Activated naive CD4-positive, alpha-beta T cell treated with anti-CD3 and anti-CD28 coated beads, Interleukin-2, amount 10 ng/mL, durations not matched to agents 7 days and 5 days (primary cell): ENCODE measurements around the gene RASGRF1.

Source experiments
- CTCF ChIA-PET: fragments of 350-600 bp; sonication (Branson Sonifier 250); formaldehyde crosslinking; loops from one replicate; lab custom pipeline; 2021; ENCODE audit warnings: antibody characterized with exemption; lab: Charles Lee
- DNase-seq: peaks from one replicate; pipeline ENCODE4 v3.0.0-alpha.2; 2020
- H3K27ac Mint-ChIP-seq: one replicate; pipeline ENCODE4 v1.8.0; 2021; ENCODE audit warnings: mild to moderate bottlenecking, moderate library complexity, mixed read lengths
- H3K27me3 Mint-ChIP-seq: one replicate; pipeline ENCODE4 v1.8.0; 2021; ENCODE audit warnings: mild to moderate bottlenecking, mixed read lengths
- H3K36me3 Mint-ChIP-seq: one replicate; pipeline ENCODE4 v1.8.0; 2021; ENCODE audit warnings: mixed read lengths
- H3K4me1 Mint-ChIP-seq: one replicate; pipeline ENCODE4 v1.8.0; 2021; ENCODE audit warnings: mixed read lengths
- H3K4me3 Mint-ChIP-seq: one replicate; pipeline ENCODE4 v1.8.0; 2021; ENCODE audit warnings: mild to moderate bottlenecking, moderate library complexity, mixed read lengths
- H3K9me3 Mint-ChIP-seq: one replicate; pipeline ENCODE4 v1.8.0; 2021; ENCODE audit warnings: mixed read lengths

Gene RASGRF1

GRCh38 chr15:79068790-79069189 is 21.8 kb downstream of the RASGRF1 start:
- CTCF ChIA-PET, result no interaction called here
- Mint-ChIP-seq H3K9me3 (no peaks in the 10 kb centered on the region), H3K36me3 (no peaks in the 10 kb centered on the region), H3K27me3 (peaks cover 21% of the 10 kb centered on the region), H3K27ac (no peak overlapping the region), H3K4me3 (no peak overlapping the region), H3K4me1 (no peaks in the 10 kb centered on the region)
- DNase-seq, result no peak

DNA sequence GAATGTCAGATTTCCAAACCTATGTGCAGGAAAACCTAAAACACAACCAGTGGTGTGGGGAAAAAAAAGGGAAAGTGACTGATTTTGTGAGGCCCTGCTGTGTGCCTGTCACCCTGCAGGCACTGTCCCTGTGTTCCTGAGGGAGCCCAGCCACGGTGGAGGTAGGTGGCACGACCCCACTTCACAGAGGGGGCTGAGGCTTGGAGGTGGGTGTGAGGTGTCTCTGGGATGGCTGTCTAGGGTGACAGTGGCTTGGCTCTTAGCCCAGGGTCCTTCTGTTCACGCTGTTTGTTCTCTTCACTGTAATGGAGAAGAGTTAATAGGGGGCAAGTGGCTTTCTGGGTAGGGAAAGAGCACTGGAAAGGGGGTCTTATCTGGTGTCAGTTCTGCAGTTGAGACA is 22.6 kb downstream of the RASGRF1 start:
- Mint-ChIP-seq H3K27ac (no peak overlapping the region), H3K9me3 (no peaks in the 10 kb centered on the region), H3K4me3 (no peak overlapping the region), H3K4me1 (no peaks in the 10 kb centered on the region), H3K27me3 (peaks cover 23% of the 10 kb centered on the region), H3K36me3 (no peaks in the 10 kb centered on the region)
- CTCF ChIA-PET, result no interaction called here
- no peak for DNase-seq

DNA sequence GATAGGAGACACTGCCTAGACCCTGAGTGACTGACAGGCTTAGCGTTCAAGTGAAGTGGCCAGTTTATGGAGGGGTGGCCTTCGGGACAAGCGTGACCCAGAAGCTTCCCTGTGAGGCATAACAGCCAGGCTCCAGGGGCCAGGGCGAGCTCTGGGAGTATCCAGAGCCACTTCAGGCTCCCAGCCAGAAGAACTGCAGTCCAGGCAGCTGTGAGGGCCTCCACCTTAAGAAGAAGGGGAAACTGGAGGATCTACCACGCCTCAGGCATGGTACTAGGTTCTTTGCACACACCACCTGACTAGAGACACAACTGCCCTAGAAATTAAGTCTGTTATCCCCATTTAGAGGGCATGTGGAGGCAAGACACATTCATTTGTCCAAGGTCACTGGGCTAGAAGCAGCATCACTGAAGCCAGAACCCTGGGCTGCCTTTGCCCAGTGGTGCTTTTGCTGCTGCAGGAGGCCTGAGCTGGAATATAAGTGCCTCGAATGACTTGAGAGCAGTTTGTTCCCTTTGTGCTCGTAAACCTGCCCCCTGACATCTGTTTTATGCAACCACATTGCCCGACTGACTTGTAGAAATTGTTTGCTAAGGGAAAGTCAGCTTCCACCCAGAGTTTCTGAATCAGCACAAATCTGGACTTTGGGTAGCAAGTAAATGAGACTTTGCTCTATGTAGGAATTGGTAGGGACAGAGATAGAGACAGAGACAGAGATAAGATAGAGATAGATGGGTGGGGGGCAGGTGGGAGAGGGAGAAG is 23.3 kb downstream of the RASGRF1 start:
- Mint-ChIP-seq H3K9me3 (no peaks in the 10 kb centered on the region), H3K27ac (no peak overlapping the region), H3K36me3 (no peaks in the 10 kb centered on the region), H3K27me3 (peaks cover 23% of the 10 kb centered on the region), H3K4me1 (no peaks in the 10 kb centered on the region), H3K4me3 (no peak overlapping the region)
- no peak for DNase-seq
- CTCF ChIA-PET, result no interaction called here

- no peaks in the 10 kb centered on the region for H3K36me3 Mint-ChIP-seq
- no peak overlapping the region for H3K4me3 Mint-ChIP-seq
Observed at GRCh38 chr15:79066391-79067071, 24.0 kb downstream of the RASGRF1 start.

GRCh38 chr15:79065706-79066376 is 24.7 kb downstream of the RASGRF1 start:
- CTCF ChIA-PET, result interaction anchor here (1.6 kb wide), 1 partner anchor 119 kb away, joined by 4 read pairs; no protein-coding TSS in a partner anchor

More at GRCh38 chr15:79066391-79067071, 24.0 kb downstream of the RASGRF1 start:
- CTCF ChIA-PET, result interaction anchor here (1.6 kb wide), 1 partner anchor 118 kb away, joined by 4 read pairs; no protein-coding TSS in a partner anchor
- H3K27ac Mint-ChIP-seq, result no peak overlapping the region
- no peak for DNase-seq
- no peaks in the 10 kb centered on the region for H3K9me3 Mint-ChIP-seq
- peaks cover 19% of the 10 kb centered on the region for H3K27me3 Mint-ChIP-seq
- H3K4me1 Mint-ChIP-seq, result no peaks in the 10 kb centered on the region

DNA sequence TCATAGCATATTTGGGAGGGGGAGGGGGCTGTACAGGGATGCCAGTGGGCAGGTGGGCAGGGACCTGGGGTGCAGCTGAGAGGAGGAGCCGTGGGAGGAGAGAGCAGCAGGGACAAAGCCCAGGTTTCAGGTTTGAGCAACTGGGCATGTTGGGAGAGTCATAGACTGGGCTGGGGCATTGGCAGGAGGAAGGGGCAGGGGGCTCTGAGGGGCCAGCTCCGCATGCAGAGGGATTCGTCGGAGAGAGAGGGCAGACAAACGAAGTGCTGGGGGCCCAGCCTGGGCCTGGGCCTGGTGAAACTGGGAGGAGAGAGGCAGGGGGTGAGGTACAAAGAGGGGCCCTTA is 25.2 kb downstream of the RASGRF1 start:
- peaks cover 19% of the 10 kb centered on the region for H3K27me3 Mint-ChIP-seq
- H3K27ac Mint-ChIP-seq, result no peak overlapping the region
- DNase-seq, result no peak
- CTCF ChIA-PET, result interaction anchor here (1.6 kb wide), 1 partner anchor 120 kb away, joined by 4 read pairs; no protein-coding TSS in a partner anchor
- no peaks in the 10 kb centered on the region for H3K4me1 Mint-ChIP-seq
- no peaks in the 10 kb centered on the region for H3K36me3 Mint-ChIP-seq
- H3K4me3 Mint-ChIP-seq, result no peak overlapping the region
- H3K9me3 Mint-ChIP-seq, result no peaks in the 10 kb centered on the region

More at GRCh38 chr15:79065706-79066376, 24.7 kb downstream of the RASGRF1 start:
- no peak overlapping the region for H3K27ac Mint-ChIP-seq
- no peaks in the 10 kb centered on the region for H3K36me3 Mint-ChIP-seq
- no peak overlapping the region for H3K4me3 Mint-ChIP-seq
- H3K9me3 Mint-ChIP-seq, result no peaks in the 10 kb centered on the region
- peaks cover 15% of the 10 kb centered on the region for H3K27me3 Mint-ChIP-seq
- no peak for DNase-seq
- no peaks in the 10 kb centered on the region for H3K4me1 Mint-ChIP-seq

DNA sequence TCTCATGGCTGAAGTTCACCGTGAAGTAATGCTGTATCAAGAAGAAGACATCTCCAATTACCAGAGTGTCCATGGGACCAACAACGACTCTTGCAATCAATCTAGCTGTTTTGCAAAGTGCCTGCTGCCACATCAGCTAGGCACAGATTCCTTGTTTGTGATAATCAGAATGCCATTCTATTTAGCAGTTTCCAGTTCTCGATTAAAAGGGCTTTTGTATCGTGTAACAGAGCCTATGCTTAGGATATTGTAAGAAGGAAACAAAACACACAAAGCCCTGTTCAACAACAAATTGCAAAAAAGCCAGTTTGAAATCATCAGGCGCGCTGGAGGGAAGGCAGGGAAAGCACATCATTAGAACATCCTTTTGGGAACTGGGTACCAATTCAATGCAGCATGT is 26.1 kb downstream of the RASGRF1 start:
- Mint-ChIP-seq H3K27ac (no peak overlapping the region), H3K27me3 (peaks cover 19% of the 10 kb centered on the region), H3K4me3 (no peak overlapping the region), H3K9me3 (no peaks in the 10 kb centered on the region), H3K36me3 (no peaks in the 10 kb centered on the region), H3K4me1 (no peaks in the 10 kb centered on the region)
- no peak for DNase-seq
- CTCF ChIA-PET, result no interaction called here

- peaks cover 27% of the 10 kb centered on the region for H3K27me3 Mint-ChIP-seq
- no peaks in the 10 kb centered on the region for H3K4me1 Mint-ChIP-seq
- DNase-seq, result no peak
- no peaks in the 10 kb centered on the region for H3K36me3 Mint-ChIP-seq
- H3K9me3 Mint-ChIP-seq, result no peaks in the 10 kb centered on the region
- H3K27ac Mint-ChIP-seq, result no peak overlapping the region
- CTCF ChIA-PET, result interaction anchor here (1.2 to 1.8 kb wide), 2 partner anchors 31 to 125 kb away, joined by 4 read pairs; no protein-coding TSS in a partner anchor
- no peak overlapping the region for H3K4me3 Mint-ChIP-seq
Observed at GRCh38 chr15:79060175-79060574, 30.4 kb downstream of the RASGRF1 start.

GRCh38 chr15:79059081-79059572 is 31.5 kb downstream of the RASGRF1 start:
- H3K27ac Mint-ChIP-seq, result no peak overlapping the region
- no peaks in the 10 kb centered on the region for H3K9me3 Mint-ChIP-seq
- CTCF ChIA-PET, result no interaction called here
- no peak overlapping the region for H3K4me3 Mint-ChIP-seq
- no peaks in the 10 kb centered on the region for H3K4me1 Mint-ChIP-seq
- no peak for DNase-seq
- H3K27me3 Mint-ChIP-seq, result peaks cover 24% of the 10 kb centered on the region
- no peaks in the 10 kb centered on the region for H3K36me3 Mint-ChIP-seq

DNA sequence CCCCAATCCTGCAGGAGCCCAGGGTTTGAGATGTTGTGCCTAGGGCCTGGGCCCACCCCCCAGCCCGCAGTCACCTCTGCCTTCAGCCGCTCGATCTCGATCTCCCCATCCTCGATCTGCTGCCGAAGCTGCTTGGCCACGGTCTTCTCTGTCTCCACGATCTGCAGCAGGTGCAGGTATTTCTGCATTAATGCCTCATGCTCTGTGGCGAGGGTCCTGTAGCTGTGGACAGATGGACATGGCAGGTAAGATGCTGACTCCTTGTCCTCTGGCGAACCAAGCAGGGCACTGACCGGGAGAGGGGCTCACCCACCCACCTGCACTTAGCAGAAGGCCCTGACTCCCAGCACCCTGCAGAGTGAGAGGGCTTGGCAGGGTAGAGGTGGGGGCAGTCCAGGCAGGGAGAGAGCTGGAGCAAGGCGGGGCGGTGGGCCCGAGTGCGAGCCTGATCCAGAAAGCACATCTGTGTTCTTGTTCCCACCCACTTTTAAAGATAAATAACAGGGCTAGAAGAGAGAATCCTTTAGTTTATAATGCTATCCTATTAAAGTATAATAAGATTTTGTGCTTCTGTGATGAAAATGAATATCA is 32.2 kb downstream of the RASGRF1 start:
- Mint-ChIP-seq H3K27ac (no peak overlapping the region), H3K27me3 (peaks cover 19% of the 10 kb centered on the region), H3K4me1 (no peaks in the 10 kb centered on the region), H3K36me3 (no peaks in the 10 kb centered on the region), H3K4me3 (no peak overlapping the region), H3K9me3 (no peaks in the 10 kb centered on the region)
- CTCF ChIA-PET, result interaction anchor here (1.5 kb wide), 1 partner anchor 29 kb away, joined by 3 read pairs; no protein-coding TSS in a partner anchor
- no peak for DNase-seq

- CTCF ChIA-PET, result interaction anchor here (1.5 kb wide), 1 partner anchor 28 kb away, joined by 3 read pairs; no protein-coding TSS in a partner anchor
- no peak for DNase-seq
- Mint-ChIP-seq H3K9me3 (no peaks in the 10 kb centered on the region), H3K27me3 (peaks cover 23% of the 10 kb centered on the region), H3K36me3 (no peaks in the 10 kb centered on the region), H3K4me1 (no peaks in the 10 kb centered on the region), H3K27ac (no peak overlapping the region), H3K4me3 (no peak overlapping the region)
Observed at GRCh38 chr15:79057050-79057449, 33.5 kb downstream of the RASGRF1 start.

DNA sequence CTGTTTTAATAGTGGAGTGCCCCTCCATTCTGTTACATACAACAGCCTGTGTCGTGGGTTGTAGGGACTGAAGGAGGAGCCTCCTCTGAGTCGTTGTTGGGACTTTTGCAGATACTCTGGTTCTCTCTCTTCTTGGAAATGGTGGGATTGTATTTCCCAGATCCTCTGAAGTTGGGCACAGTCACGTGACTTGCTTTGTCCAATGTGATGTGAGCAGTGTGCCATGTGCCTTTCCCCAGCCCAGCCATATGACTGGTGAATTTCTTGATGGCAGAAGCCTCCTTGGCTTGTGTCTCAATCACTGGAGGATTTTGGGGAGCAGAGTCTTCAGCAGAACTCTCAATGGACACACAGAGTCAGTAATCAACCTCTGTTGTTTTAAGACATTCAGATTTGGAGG is 36.2 kb downstream of the RASGRF1 start:
- Mint-ChIP-seq H3K4me3 (no peak overlapping the region), H3K27me3 (peaks cover 15% of the 10 kb centered on the region), H3K9me3 (no peaks in the 10 kb centered on the region), H3K4me1 (no peaks in the 10 kb centered on the region), H3K36me3 (no peaks in the 10 kb centered on the region), H3K27ac (no peak overlapping the region)
- CTCF ChIA-PET, result no interaction called here
- no peak for DNase-seq

DNA sequence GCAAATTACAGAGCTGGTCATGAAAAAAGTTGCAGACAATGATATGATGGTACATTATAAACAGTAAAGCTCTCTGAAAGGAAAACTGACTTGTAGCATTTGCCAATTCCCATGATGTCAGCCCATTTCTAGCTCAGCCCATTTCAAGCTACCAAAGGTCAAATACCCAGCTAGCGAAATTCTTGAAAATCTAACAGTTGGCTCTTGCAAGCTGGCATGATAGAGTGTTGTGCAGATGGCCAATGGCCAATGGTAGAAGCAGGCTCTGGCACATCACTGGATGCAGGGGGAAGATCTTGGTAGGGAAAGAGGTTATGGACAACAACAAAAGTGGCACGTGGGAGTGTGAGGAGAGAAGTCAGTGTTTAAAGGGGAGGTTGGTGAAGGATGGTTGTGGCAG is 36.7 kb downstream of the RASGRF1 start:
- Mint-ChIP-seq H3K4me3 (no peak overlapping the region), H3K27ac (no peak overlapping the region), H3K36me3 (no peaks in the 10 kb centered on the region), H3K9me3 (no peaks in the 10 kb centered on the region), H3K4me1 (no peaks in the 10 kb centered on the region), H3K27me3 (peaks cover 15% of the 10 kb centered on the region)
- DNase-seq, result no peak
- CTCF ChIA-PET, result no interaction called here
